Stimulated activated CD4-positive, alpha-beta T cell treated with anti-CD3 and anti-CD28 coated beads, Interleukin-4, amount 100 ng/mL, for 24 hours (primary cell): ENCODE results near the gene RNPS1.

Experiments used
- DNase-seq: peaks from one replicate; pipeline ENCODE4 v3.0.0-alpha.2; 2020

The RNPS1 gene

GRCh38 chr16:2267913-2268666 is at the start of gene RNPS1:
RNPS1 (minus strand) TSS chr16:2268126; CDS start chr16:2264643, 3,483 bp downstream.
- DNase-seq = peak; percentile 95

GRCh38 chr16:2317231-2318020 is 49.5 kb upstream of the RNPS1 start:
- DNase-seq = no peak

- DNase-seq = no peak
Measured at GRCh38 chr16:2308089-2308962, 40.4 kb upstream of the RNPS1 start.

- no peak for DNase-seq
Measured at GRCh38 chr16:2299915-2300192, 31.9 kb upstream of the RNPS1 start.

- no peak for DNase-seq
Measured at GRCh38 chr16:2299121-2299914, 31.4 kb upstream of the RNPS1 start.

GRCh38 chr16:2298621-2299020 is 30.7 kb upstream of the RNPS1 start:
- no peak for DNase-seq

- DNase-seq = no peak
Measured at GRCh38 chr16:2297506-2297860, 29.6 kb upstream of the RNPS1 start.

GRCh38 chr16:2296661-2297505 is 29.0 kb upstream of the RNPS1 start:
- DNase-seq = peak; percentile 11

GRCh38 chr16:2295056-2295798 is 27.3 kb upstream of the RNPS1 start:
- DNase-seq = no peak

GRCh38 chr16:2292221-2292620 is 24.3 kb upstream of the RNPS1 start:
- no peak for DNase-seq

GRCh38 chr16:2289282-2289681 is 21.4 kb upstream of the RNPS1 start:
- no peak for DNase-seq

- DNase-seq = no peak
Measured at GRCh38 chr16:2288726-2289125, 20.8 kb upstream of the RNPS1 start.

GRCh38 chr16:2287916-2288547 is 20.1 kb upstream of the RNPS1 start:
- no peak for DNase-seq

GRCh38 chr16:2286550-2286949 is 18.6 kb upstream of the RNPS1 start:
- DNase-seq = no peak

- DNase-seq = no peak
Measured at GRCh38 chr16:2285731-2286191, 17.8 kb upstream of the RNPS1 start.

- no peak for DNase-seq
Measured at GRCh38 chr16:2284797-2285576, 17.1 kb upstream of the RNPS1 start.

GRCh38 chr16:2284001-2284770 is 16.3 kb upstream of the RNPS1 start:
- DNase-seq = no peak

- no peak for DNase-seq
Measured at GRCh38 chr16:2282866-2283555, 15.1 kb upstream of the RNPS1 start.
